Right lobe of liver (tissue), 6 donors: ENCODE results near the gene PDE7B. TPM values are rescaled to one million over a fixed set of nuclear protein-coding genes. Genes with fewer than 3 reads are reported as not detected.
A peak's percentile ranks its signal among the peaks of the same experiment; 100 is the strongest.

ENCODE experiments used
- ATAC-seq, 4 donors: fragments of 200-7000 bp; cut with Tn5 transposase; one replicate each; pipeline ENCODE4 v1.9.1; 2020; ENCODE audit warnings: mild to moderate bottlenecking in 4 of 4, moderate library complexity in 4 of 4
- DNase-seq, 3 donors: peaks; one replicate each; pipeline ENCODE4 v3.0.0-alpha.2; 2020
- H3K27ac ChIP-seq, 3 donors: fragments of 200-600 bp; one replicate each; pipeline ENCODE4 v1.8.0; 2022
- H3K27me3 ChIP-seq, 2 donors: fragments of 200-600 bp; one replicate each; pipeline ENCODE4 v1.8.0; 2022
- H3K36me3 ChIP-seq, 4 donors: fragments of 200-600 bp; sonication (generic) in 1 of 4; one replicate each; pipeline versions ENCODE4 v1.5.1 to v1.8.0; 2017 to 2022; ENCODE audit warnings: control low read depth in 1 of 4
- H3K4me1 ChIP-seq, 4 donors: fragments of 200-600 bp; sonication (generic) in 1 of 4; one replicate each; pipeline versions ENCODE4 v1.5.1 to v1.8.0; 2017 to 2022; ENCODE audit warnings: control low read depth in 1 of 4
- H3K4me3 ChIP-seq, 3 donors: fragments of 200-600 bp; one replicate each; pipeline ENCODE4 v1.8.0; 2022
- H3K9me3 ChIP-seq, 4 donors: fragments of 200-600 bp; sonication (generic) in 1 of 4; one replicate each; pipeline versions ENCODE4 v1.5.1 to v1.8.0; 2017 to 2022; ENCODE audit warnings: control low read depth in 1 of 4
- CTCF ChIP-seq, 4 donors: fragments of 200-600 bp in 3 of 4; fragments of 450-650 bp in 1 of 4; IDR thresholded peaks; one replicate each; pipeline versions ENCODE4 v1.5.1 to v1.8.0; 2016 to 2022; ENCODE audit warnings: antibody characterized with exemption in 4 of 4, mild to moderate bottlenecking in 2 of 4
- POLR2A ChIP-seq: fragments of 450-650 bp; IDR thresholded peaks from one replicate; pipeline ENCODE4 v1.6.1; 2017; ENCODE audit warnings: antibody characterized with exemption, mild to moderate bottlenecking
- WGBS: methylation state at CpG from one replicate; pipeline ENCODE4 v1.1.6; 2018; ENCODE audit warnings: low coverage, low lambda C conversion rate; ENCODE audit not compliant: insufficient coverage; ENCODE audit errors: missing lambda C conversion rate; 5-methylcytosine and 5-hydroxymethylcytosine counted together
- intact Hi-C, 2 donors: fragments of 100-400 bp; cut with DNase I; formaldehyde crosslinking; loops; one replicate each; pipeline versions ENCODE4 v1.11.2 to v1.14.1; 2022
- total RNA-seq, 6 experiments: library from RNA; depleted of rRNA in 2 of 6; stranded (reverse); fragments of >200 nt in 2 of 6; fragmentation: NEBNext Ultra II Directional in 3 of 6; extraction: Animal tissue kit (Norgen Biotek cat#: 25700) in 3 of 6; gene quantifications; one replicate each; pipeline versions ENCODE4 v1.1.0 to v1.2.4, GENCODE V29; 2016 to 2023
- donor health status: DM: no; HTN: yes; CAD: no.
- donor health status: DM: no; HTN: no; CAD: no.
- donor health status: DM: no; HTN: no; CAD: no.
- donor health status: DM: no; HTN: yes; CAD: no.
- donor health status: DM: no; HTN: yes; CAD: no.

The PDE7B gene
- total RNA-seq, 6 experiments from 2014 or later: 1.1 to 5.1 (median 1.9) TPM

GRCh38 chr6:136186363-136186762, 334.9 kb downstream of the PDE7B start:
- TF ChIP-seq POLR2A (no peak), CTCF (IDR thresholded peaks at IDR 0.05) (no peak)
- H3K27ac ChIP-seq: no peak overlapping the region
- peaks cover 0 to 6% (median 1%) of the 10 kb centered on the region in 4 donors for H3K4me1 ChIP-seq
- DNase-seq (no peak), ATAC-seq (no peak)
- no peaks in the 10 kb centered on the region for H3K9me3 ChIP-seq
- 85% methylated on average over 1 of the region's 1 CpG for WGBS
- H3K4me3 ChIP-seq: no peak overlapping the region
- intact Hi-C loops: no loop called here
- no peaks in the 10 kb centered on the region for H3K27me3 ChIP-seq
- H3K36me3 ChIP-seq: no peaks in the 10 kb centered on the region

GRCh38 chr6:136188486-136188885, 337.0 kb downstream of the PDE7B start:
- Histone ChIP-seq H3K36me3 (no peaks in the 10 kb centered on the region), H3K27me3 (no peaks in the 10 kb centered on the region), H3K27ac (no peak overlapping the region), H3K4me1 (no peaks in the 10 kb centered on the region), H3K9me3 (no peaks in the 10 kb centered on the region), H3K4me3 (no peak overlapping the region)
- WGBS: 68% methylated on average over 2 of the region's 2 CpGs
- ATAC-seq: no peak
- DNase-seq: no peak
- TF ChIP-seq POLR2A: no peak
- TF ChIP-seq CTCF (IDR thresholded peaks at IDR 0.05): no peak
- intact Hi-C loops: no loop called here

- intact Hi-C loops: no loop called here
- H3K27ac ChIP-seq: no peak overlapping the region
- H3K4me3 ChIP-seq: no peak overlapping the region
- no peaks in the 10 kb centered on the region for H3K27me3 ChIP-seq
- no peaks in the 10 kb centered on the region for H3K36me3 ChIP-seq
- ATAC-seq (no peak), DNase-seq (no peak)
- 85% methylated on average over 3 of the region's 3 CpGs for WGBS
- TF ChIP-seq POLR2A (no peak), CTCF (IDR thresholded peaks at IDR 0.05) (no peak)
- no peaks in the 10 kb centered on the region for H3K4me1 ChIP-seq
- no peaks in the 10 kb centered on the region for H3K9me3 ChIP-seq
These were observed 337.6 kb downstream of the PDE7B start for GRCh38 chr6:136189104-136189503.

GRCh38 chr6:136191606-136192312, 340.3 kb downstream of the PDE7B start:
- Histone ChIP-seq H3K9me3 (no peaks in the 10 kb centered on the region), H3K36me3 (no peaks in the 10 kb centered on the region), H3K4me3 (no peak overlapping the region), H3K27ac (no peak overlapping the region), H3K4me1 (no peaks in the 10 kb centered on the region), H3K27me3 (no peaks in the 10 kb centered on the region)
- intact Hi-C loops: no loop called here
- 93% methylated on average over 14 of the region's 32 CpGs for WGBS
- DNase-seq (no peak), ATAC-seq (peak in 1 of 4 donors; percentile 36)
- TF ChIP-seq POLR2A: no peak
- no peak for TF ChIP-seq CTCF (IDR thresholded peaks at IDR 0.05)
